ENCODE data around the gene THAP11. TPM values are rescaled to one million over a fixed set of nuclear protein-coding genes. Genes with fewer than 3 reads are reported as not detected.
A peak's percentile ranks its signal among the peaks of the same experiment; 100 is the strongest.

The THAP11 gene
- total RNA-seq, 2 experiments from 2014 or later = 40.6 to 40.7 TPM

DNA sequence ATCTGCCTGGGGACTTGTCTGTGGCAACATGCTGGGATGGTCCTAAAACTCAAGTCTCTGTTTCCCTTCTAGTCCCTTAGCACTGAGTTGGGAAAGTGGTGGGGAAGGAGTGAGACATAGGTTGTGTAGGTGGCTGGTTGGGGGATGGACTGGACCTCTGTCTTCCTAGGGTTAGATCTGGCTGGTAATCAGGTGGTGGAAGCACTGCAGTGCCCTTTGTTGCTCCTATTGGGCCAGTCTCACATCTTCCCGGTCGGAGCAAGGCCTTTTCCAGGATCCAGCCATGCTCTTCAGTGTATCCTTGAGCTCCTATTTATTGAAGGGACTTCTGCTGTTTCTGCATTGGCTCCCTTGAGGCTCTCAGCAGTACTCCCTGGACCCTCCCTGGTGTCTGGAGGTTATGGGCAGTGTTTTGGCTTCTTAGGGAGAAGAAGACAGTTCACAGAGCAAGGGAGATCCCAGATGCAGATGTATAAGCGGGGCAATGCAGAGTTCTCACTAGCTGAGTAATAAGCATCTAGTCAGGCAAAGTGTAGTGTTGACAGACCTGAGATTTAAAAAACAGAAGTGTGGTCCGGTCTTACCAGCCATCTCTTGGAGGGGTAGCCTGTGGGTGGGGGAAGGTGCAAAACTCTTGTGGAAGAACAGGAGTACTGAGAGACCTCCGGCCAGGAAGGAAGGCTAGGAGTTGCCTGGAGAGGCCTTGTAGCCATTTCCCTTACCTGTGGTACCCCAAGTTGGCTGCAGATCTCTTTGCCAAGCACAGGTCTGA lies 3.4 kb downstream of the THAP11 start:
- peak overlapping the region; percentile 94 for H3K27ac Mint-ChIP-seq
- intact Hi-C loops (cut with micrococcal nuclease) = no loop called here
- ATAC-seq = no peak
- TF ChIP-seq, protein P1, sequence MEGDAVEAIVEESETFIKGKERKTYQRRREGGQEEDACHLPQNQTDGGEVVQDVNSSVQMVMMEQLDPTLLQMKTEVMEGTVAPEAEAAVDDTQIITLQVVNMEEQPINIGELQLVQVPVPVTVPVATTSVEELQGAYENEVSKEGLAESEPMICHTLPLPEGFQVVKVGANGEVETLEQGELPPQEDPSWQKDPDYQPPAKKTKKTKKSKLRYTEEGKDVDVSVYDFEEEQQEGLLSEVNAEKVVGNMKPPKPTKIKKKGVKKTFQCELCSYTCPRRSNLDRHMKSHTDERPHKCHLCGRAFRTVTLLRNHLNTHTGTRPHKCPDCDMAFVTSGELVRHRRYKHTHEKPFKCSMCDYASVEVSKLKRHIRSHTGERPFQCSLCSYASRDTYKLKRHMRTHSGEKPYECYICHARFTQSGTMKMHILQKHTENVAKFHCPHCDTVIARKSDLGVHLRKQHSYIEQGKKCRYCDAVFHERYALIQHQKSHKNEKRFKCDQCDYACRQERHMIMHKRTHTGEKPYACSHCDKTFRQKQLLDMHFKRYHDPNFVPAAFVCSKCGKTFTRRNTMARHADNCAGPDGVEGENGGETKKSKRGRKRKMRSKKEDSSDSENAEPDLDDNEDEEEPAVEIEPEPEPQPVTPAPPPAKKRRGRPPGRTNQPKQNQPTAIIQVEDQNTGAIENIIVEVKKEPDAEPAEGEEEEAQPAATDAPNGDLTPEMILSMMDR (IDR thresholded peaks at IDR 0.05) = no peak
- H3K9me3 Mint-ChIP-seq = no peaks in the 10 kb centered on the region
- no peaks in the 10 kb centered on the region for H3K27me3 Mint-ChIP-seq
- peak overlapping the region; percentile 93 for H3K4me3 Mint-ChIP-seq
- CTCF ChIA-PET = interaction anchor here (0.8 to 4.1 kb wide), 9 partner anchors 8 to 96 kb away, joined by 3 to 30 read pairs (median 5); partner anchors contain the start of genes NRN1L, RANBP10 and TSNAXIP1
- peaks cover 42% of the 10 kb centered on the region for H3K4me1 Mint-ChIP-seq (ENCODE audit: low read depth)
- POLR2A ChIA-PET = interaction anchor here (0.6 to 3.9 kb wide), 8 partner anchors 10 to 364 kb away, joined by 3 to 22 read pairs (median 4); partner anchors contain the start of gene ATP6V0D1
- H3K36me3 Mint-ChIP-seq (ENCODE audit: low read depth) = peaks cover 28% of the 10 kb centered on the region
- DNase-seq = peak; percentile 13

DNA sequence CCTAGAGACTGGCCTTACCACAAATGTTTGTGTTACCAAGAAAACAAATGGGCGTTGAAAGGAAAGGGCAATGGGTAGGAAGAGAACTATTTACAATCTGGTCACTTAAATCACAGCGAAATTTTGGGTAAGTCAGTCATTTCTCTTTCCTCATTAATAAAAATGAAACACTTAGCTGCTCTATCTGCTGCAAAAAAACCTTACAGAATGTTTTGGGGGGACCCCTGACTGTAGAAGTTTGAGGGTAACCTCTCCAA lies 3.9 kb downstream of the THAP11 start:
- Mint-ChIP-seq H3K9me3 (no peaks in the 10 kb centered on the region), H3K4me1 (ENCODE audit: low read depth) (peaks cover 42% of the 10 kb centered on the region), H3K36me3 (ENCODE audit: low read depth) (peaks cover 28% of the 10 kb centered on the region), H3K27me3 (no peaks in the 10 kb centered on the region), H3K27ac (peak overlapping the region; percentile 94), H3K4me3 (peak overlapping the region; percentile 93)
- ChIA-PET POLR2A (interaction anchor here (0.6 to 3.9 kb wide), 8 partner anchors 9 to 365 kb away, joined by 3 to 22 read pairs (median 3); partner anchors contain the start of gene ATP6V0D1), CTCF (interaction anchor here (0.8 to 4.1 kb wide), 4 partner anchors 10 to 38 kb away, joined by 3 to 30 read pairs (median 5); partner anchors contain the start of gene NRN1L)
- no peak for DNase-seq
- no peak for ATAC-seq
- intact Hi-C loops (cut with micrococcal nuclease) = no loop called here
- TF ChIP-seq, protein P1 (IDR thresholded peaks at IDR 0.05) = no peak

DNA sequence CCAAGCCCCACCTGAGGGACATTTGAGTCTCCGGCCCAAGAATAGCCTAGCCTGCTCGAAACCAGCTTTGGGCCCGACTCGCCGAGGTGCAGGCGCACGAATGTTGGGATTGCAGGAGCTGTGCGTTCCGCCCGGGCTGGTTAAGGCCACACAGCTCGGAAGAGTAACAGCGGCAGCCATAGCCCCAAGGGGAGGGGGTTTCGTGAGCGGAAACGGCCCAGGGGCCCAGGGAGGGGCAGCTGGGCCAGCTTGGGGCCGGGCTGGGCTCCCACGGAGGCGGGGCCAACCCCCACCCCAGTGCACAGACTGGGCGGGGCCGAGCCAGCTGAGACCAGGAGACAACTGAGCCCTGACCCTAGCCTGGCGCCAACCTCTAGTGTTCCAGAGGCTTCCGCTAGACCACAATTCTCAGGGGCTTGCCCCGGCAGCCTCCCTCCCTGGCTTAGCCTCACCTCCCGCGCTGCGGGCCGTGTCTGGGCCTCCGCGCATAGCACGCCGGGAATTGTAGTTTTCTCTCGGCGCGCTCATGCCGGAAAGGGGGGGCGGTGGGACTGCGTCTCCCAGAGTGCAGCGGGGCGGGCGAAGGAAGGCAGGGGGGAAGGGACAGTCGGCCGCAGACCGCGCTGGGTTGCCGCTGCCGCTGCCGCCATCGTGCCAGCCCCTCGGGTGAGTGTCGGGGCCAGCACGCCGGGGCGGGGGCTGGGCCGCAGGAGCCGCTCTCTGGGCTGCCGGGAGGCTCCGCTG lies 4.4 kb downstream of the THAP11 start, which contains the start of gene NUTF2:
NUTF2 (plus strand) TSS at position 614 of the 744 bp plus-strand sequence. CDS start 18,198 bp downstream, outside the sequence.
- Mint-ChIP-seq H3K4me3 (peak within 1 kb of the TSS; percentile 93), H3K9me3 (no peaks in the 10 kb centered on the region), H3K27ac (peak within 1 kb of the TSS; percentile 94), H3K36me3 (ENCODE audit: low read depth) (peaks cover 28% of the 10 kb centered on the region), H3K4me1 (ENCODE audit: low read depth) (peaks cover 41% of the 10 kb centered on the region), H3K27me3 (no peaks in the 10 kb centered on the region)
- ChIA-PET POLR2A (interaction anchor here (0.6 to 3.9 kb wide), 9 partner anchors 9 to 365 kb away, joined by 3 to 22 read pairs (median 3); partner anchors contain the start of gene ATP6V0D1), CTCF (interaction anchor here (0.8 to 4.1 kb wide), 5 partner anchors 9 to 325 kb away, joined by 3 to 30 read pairs (median 5); partner anchors contain the start of gene NRN1L)
- peak; percentile 71 for ATAC-seq
- DNase-seq = peak; percentile 97
- intact Hi-C loops (cut with micrococcal nuclease) = no loop called here
- TF ChIP-seq, protein P1 (IDR thresholded peaks at IDR 0.05) = no peak

DNA sequence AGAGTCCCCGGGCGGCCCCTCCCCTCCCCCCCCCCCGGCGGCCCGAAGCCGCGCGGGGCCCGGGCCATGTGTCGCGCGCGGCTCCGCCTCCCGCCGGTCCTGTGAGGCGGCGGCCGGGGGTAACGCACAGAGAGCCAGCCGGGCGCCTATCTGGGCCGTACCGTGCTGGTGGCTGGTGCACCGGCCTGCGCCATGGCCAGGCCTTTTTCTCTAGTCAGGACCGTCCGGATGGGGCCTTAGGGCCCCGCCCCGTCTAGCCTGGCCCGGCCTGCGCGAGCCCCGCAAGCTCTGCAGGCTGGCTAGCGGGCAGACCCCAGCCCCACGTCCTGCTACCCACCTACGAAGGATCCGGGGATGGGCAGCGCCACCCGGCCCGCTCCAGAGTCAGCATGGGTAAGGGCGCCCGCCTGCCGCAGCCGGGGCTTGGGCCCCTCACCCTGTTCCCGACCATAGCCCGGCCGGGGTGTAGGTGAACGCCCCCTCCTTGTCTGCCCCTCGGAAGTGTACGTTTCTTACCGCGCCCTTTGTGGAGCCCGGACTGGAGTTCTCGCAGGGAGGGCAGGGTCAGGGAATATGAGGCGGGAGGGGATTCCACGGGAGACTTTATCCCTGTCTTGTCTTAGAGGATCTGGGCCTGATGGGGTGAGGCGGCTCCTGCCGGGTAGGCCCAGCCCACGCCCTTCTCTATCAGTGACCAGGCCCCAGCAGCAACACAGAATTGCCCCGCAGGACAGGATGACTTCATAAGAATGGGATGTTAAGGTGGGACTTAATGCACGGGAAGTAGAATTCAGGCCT lies 5.1 kb downstream of the THAP11 start, which contains the start of gene CENPT:
CENPT (minus strand) TSS at position 630 of the 798 bp plus-strand sequence. CDS start 13,834 bp downstream, outside the sequence.
- Mint-ChIP-seq H3K4me1 (ENCODE audit: low read depth) (peaks cover 39% of the 10 kb centered on the region), H3K4me3 (peak within 1 kb of the TSS; percentile 93), H3K9me3 (no peaks in the 10 kb centered on the region), H3K27ac (peak within 1 kb of the TSS; percentile 94), H3K36me3 (ENCODE audit: low read depth) (peaks cover 28% of the 10 kb centered on the region), H3K27me3 (no peaks in the 10 kb centered on the region)
- TF ChIP-seq, protein P1 (IDR thresholded peaks at IDR 0.05) = no peak
- ATAC-seq (peak; percentile 46), DNase-seq (peak; percentile 69)
- ChIA-PET POLR2A (interaction anchor here (0.7 to 3.9 kb wide), 8 partner anchors 10 to 271 kb away, joined by 3 to 22 read pairs (median 6); partner anchors contain the start of gene NRN1L), CTCF (interaction anchor here (0.9 to 2.1 kb wide), 3 partner anchors 31 to 326 kb away, joined by 3 to 14 read pairs (median 5); no protein-coding TSS in a partner anchor)
- intact Hi-C loops (cut with micrococcal nuclease) = no loop called here

All from activated CD8-positive, alpha-beta T cell treated with anti-CD3 and anti-CD28 coated beads for 36 hours (primary cell).